Measurements from ENCODE around the gene MYL12B.

The MYL12B gene

DNA sequence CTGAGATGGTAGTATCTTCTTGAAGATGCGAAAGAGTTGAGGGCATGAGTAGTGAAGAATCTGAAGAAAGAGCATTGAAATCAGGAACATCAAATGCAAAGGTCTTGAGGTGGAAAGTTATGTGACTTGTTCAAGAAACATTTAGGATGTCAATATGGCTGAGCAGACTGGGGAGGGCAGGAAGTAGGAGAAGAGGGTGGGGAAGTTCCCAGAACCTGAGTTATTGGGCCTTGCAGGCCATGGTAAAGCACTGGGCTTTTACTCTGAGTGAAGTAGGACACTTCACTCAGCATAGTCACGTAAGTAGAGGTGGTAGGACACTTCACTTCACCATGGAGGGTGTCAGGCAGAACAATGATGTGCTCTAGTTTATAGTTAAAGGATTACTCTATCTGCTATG, 26.1 kb upstream of the MYL12B start:
- DNase-seq (ENCODE audit: low spot score): no peak

GRCh38 chr18:3236470-3236869, 25.5 kb upstream of the MYL12B start:
- DNase-seq (ENCODE audit: low spot score): no peak

DNA sequence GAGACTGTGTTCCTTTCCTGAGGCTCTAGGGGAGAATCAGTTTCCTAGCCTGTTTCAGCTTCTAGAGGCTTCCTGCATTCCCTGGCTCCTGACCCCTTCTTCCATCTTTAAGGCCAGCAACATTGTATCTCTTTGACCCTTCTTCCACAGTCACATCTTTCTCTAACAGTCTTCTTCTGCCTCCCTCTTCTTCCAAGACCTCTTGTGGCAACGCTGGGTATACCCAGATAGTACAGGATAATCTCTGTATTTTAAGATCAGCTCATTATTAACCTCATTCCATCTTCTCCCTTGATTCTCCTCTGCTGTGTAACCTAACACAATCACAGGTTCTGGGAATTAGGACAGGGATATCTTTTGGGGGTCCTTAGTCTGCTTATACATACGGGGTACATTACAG, 23.2 kb upstream of the MYL12B start:
- no peak for DNase-seq (ENCODE audit: low spot score)

DNA sequence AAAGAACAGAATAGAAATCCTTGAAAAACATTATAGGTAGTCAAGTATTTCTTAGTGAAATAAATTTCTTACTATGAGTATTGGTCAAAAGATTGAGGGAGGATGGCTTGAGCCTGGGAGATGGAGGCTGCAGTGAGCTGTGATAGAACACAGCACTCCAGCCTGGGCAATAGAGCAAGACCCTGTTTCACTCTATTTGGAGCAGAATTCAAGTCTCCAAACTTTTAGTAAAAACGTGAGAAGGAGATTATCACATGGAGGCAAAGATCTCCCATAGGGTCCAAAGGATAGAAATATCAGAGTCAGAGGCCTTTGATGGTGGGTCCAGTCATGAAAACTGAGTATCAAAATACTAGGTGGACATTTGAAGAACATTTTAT, 16.8 kb upstream of the MYL12B start:
- DNase-seq (ENCODE audit: low spot score): no peak

GRCh38 chr18:3245853-3246634, 15.9 kb upstream of the MYL12B start:
- peak; percentile 88 for DNase-seq (ENCODE audit: low spot score)

GRCh38 chr18:3246635-3247239, 15.2 kb upstream of the MYL12B start:
- DNase-seq (ENCODE audit: low spot score): peak; percentile 34

DNA sequence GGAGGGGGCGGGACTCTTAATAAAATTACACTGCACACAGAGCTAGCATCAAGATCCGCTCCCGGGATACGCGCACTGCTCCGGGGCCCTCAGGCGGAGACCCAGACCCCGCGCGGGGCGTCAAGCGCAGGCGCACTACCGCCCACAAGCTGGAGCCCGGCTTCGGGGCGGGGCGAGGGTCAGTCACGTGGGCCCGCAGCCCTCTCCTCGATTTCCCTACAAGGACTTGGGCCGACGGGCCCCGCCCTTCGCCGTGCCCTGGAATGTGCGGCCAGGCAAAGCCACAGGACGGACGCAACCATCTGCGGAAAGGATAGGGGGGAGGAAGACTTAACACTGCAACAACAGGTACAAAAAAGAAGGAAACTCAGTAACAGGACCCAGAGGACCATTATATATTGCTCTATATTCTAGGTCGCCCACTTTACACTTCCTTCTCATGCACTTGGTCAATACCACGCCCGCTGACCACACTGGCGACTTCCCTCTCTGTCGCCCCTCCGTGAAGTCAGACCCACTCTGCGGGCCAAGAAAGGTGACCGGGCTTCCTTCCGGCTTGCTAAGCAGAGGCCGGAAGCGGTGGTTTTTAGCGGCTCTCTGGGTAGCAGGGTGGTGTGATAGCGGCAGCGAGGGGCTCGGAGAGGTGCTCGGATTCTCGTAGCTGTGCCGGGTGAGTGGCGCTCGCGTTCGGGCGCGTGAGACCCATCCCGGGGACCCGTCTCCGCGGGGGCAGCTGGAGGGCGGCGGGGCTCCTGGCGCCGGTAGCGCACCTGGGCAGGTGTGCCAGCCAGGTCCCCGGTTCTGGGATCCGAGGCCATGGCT, 14.5 kb upstream of the MYL12B start, which contains the start of gene MYL12A:
MYL12A (plus strand) TSS at position 562 of the 822 bp plus-strand sequence. CDS start 5,447 bp downstream, outside the sequence.
- peak; percentile 94 for DNase-seq (ENCODE audit: low spot score)

DNA sequence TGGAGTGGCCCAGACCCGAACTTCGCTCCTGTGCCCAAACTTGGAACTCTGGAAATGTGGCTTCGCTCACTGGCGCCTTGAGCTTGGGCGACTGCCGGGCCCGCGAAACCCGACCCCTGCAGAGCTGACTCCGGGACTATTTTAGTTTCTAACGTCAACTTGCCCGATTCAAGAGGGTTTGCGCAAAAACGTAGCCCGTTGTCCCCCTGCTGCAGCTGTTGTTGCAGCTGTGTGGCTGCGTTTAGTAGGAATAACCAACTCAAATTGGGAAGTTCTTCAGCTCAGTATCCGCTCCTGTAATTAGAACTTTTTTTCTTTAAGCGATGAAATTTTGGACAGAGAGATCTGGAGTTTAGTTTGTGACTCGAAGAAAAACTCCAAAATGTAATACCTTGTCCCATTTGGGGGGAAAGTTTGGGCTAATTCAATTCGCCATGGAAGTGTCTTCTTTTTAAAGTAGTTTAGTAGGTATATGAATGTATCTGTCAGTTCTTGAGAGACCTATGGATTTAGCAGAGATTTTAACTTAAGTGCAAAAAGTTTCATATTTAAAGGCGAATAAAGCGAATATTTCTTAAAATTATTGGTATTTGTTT, 13.8 kb upstream of the MYL12B start:
- no peak for DNase-seq (ENCODE audit: low spot score)

DNA sequence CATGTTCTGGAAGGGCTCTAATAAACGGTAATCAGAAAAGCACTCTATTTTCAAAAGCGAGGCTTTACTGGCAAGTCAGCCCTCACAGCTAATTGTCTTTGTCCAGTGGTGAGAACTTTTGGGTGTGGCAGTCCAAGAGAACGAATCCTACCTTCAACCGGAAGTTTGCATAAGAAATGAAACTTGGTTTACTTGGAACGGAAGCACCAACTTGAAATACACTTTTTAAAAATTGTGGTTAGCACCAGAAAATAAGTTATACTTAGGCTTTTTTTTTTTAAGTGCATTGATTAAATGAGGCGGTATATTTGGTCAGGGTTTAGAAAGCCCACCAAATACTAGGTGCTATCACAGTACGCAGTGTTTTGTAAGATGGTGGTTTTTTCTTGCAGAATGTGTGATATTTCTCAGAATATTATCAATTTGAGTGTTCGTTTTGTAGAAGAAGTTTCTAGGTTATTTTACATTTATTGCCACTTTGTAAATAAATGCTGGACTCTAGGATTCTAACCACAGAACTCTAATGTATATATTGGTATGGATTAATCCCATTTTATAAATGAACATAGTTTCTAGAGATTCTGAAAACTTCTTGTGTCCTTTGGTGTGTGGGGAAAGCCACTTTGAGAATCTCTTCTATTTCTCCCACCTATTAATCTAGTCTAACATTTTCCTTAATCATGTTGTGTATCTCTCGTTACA, 13.1 kb upstream of the MYL12B start:
- DNase-seq (ENCODE audit: low spot score): no peak

GRCh38 chr18:3250237-3251107, 11.5 kb upstream of the MYL12B start:
- DNase-seq (ENCODE audit: low spot score): peak; percentile 9

DNA sequence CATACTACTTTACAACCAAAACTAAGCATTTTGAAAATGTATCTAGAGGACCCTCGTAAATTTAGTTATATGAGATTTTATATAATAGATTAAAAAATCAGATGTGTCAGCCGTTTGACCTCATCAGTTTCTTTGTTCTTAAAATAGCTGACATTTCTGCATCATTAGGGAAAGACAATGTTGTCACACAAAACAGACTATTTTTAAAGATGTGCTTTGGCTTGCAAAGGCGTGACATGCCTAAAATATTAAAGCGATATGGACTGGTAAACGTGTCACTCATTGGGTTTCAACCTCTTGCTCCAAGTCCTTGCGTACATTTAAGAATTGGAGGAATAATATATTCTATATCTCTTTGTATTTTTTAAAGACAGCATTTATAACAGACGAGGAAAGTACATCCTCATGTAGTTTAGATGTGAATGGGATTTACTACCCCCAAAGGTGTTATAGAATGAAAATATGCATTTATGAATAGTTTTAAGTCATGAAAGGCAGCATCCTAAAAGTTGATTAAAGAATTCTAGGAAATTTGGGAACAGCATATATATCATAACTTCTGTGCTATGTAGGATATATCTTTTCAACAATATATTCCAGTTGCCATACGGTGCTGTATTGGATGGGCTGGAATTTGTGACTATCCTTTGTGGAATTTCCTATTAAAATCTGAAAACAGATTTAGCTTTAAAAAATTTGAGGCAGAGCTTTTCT, 10.5 kb upstream of the MYL12B start:
- no peak for DNase-seq (ENCODE audit: low spot score)

GRCh38 chr18:3251963-3252277, 10.0 kb upstream of the MYL12B start:
- DNase-seq (ENCODE audit: low spot score): no peak

- no peak for DNase-seq (ENCODE audit: low spot score)
Observed at GRCh38 chr18:3252843-3253242, 9.1 kb upstream of the MYL12B start.

DNA sequence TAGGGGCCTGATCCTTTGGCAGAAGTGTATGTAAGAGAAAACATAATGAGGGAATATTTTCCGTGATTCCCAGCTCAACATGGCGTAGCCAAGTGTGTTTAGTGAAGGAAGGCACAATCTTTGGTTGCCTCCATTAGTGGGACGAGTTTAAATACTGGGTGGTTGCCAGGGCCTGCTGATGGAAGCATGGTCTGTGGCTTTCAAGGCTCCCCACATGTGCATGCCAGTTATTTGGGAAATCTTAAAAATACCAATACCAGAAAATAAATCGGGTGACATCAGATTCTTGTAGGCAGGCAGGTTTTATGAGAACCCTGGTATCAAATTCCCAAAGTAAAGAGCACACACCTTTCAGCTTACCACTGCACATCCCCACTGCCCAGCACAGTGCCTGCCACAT, 7.2 kb upstream of the MYL12B start:
- DNase-seq (ENCODE audit: low spot score): no peak

DNA sequence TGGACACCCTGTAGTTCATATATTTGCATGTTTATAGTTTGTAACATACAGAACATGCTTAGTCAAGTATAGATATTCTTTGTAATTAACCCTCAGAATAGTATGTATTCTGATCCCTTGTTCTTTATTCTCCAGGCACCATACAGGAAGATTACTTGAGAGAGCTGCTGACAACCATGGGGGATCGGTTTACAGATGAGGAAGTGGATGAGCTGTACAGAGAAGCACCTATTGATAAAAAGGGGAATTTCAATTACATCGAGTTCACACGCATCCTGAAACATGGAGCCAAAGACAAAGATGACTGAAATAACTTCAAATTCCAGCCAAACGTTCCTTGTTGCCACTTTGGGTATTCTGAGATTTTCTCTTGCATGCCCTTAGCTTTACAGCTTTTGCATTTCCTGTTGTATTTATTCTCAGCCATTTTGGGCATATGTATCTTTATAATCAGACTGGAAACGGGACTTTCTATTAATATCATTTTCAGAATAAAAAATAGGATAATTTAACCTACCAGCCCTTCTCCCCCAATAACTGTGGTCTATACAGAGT, 6.2 kb upstream of the MYL12B start:
- no peak for DNase-seq (ENCODE audit: low spot score)

- no peak for DNase-seq (ENCODE audit: low spot score)
Observed at GRCh38 chr18:3256693-3257626, 5.0 kb upstream of the MYL12B start.

DNA sequence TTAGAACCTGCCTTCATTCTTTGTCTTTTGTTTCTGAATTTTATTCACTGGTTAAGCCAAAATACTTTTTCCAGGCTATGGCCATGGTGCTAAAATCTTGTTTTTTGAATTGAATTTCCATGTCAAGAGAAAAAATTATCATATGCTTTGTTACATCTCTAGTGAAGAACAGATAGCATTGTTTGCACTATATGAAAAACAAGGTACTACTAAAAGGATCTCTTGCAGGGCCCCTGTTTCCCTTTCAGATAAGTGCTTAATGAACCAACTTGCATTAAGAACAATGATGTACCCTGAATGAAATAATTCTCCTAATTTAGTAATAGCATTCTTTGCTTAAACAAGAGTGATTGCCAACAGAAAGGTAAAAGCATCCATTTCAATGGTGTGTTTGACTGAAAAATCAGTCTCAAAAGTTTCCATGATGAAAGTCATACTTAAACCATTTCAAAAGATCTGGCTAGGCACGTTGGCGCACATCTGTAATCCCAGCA, 4.3 kb upstream of the MYL12B start:
- no peak for DNase-seq (ENCODE audit: low spot score)

DNA sequence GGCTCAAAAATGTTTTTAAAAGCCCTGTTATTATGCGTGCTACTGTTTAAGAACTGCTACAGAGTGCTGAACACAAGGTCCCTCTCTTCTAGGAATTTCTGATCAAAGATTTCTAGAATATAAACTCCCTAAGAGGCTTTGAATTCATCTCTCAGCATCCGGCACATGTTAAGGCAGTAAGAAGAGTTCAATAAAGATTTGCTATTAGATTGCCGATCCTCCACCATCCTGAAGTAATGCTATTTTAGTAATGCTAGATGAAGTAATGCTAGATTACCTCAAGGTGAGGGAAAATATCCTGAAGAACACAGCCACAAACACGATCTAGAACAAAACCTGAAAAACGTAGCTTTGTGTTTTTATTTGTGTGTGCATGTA, 949 bp upstream of the MYL12B start:
- no peak for DNase-seq (ENCODE audit: low spot score)

All from putamen (tissue), 1 donor.